DMS53 (cell line): Measurements from ENCODE around the gene XK.
A peak's percentile ranks its signal among the peaks of the same experiment; 100 is the strongest.
"Not testable (repeated sequence)": the region's sequence is repeated elsewhere in the genome, so short reads cannot be mapped to it uniquely, and the experiment has no call there.

Source experiments
- DNase-seq: peaks from one replicate; lab custom pipeline; 2025; lab: John Stamatoyannopoulos, UW

Gene XK

DNA sequence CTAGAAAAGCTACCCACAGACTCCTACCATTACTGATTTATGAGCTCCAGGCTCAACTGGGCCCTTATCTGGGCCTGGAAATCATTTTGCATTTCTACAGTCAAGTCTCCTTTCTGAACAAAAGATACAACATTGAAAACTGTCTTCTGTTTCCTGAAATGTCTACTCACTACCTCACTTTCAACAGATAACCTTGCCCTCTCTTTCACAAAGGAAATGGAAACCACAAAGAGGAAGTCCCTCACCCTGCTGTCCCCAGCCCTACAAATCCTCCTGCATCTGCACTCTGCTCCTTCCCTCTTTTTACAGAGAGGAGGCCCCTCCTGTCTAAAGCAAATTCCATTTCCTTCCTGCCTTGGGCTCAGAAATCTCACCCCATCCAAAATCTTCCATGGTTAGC is 69.4 kb downstream of the XK start:
- no peak for DNase-seq

DNA sequence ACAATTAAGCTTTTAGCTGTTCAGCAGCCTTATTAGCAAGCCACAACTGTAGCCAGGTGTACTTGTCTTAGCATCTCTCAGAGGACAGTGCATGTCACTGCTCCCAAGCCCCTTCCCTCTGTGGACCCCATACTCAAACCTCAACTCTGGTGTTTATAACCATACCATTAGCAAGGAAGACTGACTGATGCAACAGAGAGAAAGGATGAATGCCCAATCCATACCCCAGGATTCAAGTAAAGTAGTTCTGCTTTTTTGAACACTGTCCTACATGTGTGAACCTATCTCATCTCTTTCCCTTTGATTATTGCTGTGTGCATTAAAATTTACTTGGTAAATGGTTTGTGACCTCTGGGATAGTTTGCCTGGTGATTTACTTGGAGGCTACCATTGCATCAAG is 71.5 kb downstream of the XK start:
- DNase-seq, result no peak

DNA sequence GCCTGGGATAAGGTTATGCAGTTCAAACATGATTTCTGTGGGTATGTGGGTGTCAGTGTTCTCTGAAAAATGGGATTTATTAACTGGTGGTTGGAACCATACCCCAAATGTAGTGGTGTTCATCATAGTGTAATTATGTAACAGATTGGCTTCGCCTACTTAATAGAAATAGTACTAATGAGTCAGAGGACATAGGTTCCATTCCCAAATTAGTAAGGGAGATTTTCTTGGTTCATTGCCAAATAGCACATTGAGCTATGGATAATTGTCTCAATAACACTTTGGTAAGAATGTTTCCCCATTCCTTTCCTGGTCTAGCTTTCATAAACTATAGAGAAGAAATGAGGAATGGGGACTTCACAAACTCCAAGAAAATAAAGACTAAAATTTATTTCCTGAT is 73.8 kb downstream of the XK start:
- DNase-seq, result no peak

GRCh38 chrX:37759878-37760418 is 74.4 kb downstream of the XK start:
- DNase-seq, result peak; percentile 21

DNA sequence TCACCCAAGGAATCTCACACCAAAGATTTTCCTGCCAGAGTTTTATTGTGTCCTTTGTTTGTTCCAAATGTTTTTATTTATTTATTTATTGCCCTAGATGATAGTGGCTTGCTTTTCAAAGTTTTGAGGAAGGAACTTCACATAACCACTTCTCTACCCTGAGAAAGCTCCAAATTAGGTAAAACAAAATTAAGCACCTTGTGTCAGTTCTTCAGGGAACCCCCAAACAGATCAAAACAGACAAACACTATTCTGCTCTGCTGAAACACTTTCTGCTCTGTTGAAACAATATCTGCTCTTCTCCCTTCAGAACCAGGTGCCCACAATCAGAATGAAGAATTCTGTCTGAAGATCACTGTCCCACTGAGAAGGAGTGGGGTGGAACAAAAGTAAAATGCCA is 77.8 kb downstream of the XK start:
- DNase-seq, result no peak

DNA sequence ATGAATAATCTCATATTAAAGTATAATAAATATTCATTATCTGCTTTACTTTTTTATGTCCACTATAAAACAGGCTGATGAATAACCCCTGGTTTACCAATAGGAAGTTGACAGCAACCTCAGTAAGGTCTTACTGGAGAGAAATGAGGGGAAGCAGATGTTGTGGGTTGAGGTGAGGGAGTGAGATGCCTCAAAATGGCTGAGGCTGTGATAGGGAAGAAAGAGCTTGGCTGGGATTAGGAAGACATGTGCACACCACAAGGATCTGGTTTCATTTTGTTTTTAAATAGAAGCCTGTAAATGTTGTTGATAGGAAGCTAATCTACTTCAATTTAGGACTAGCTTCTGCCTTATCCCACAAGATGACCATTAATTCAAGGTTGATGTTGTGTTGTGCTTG is 79.9 kb downstream of the XK start:
- DNase-seq, result no peak

- no peak for DNase-seq
Observed at GRCh38 chrX:37767430-37767829, 81.8 kb downstream of the XK start.

GRCh38 chrX:37768866-37769265 is 83.3 kb downstream of the XK start:
- not testable (repeated sequence) for DNase-seq

GRCh38 chrX:37776283-37776986 is 90.8 kb downstream of the XK start:
- DNase-seq, result no peak

- no peak for DNase-seq
Observed at GRCh38 chrX:37776987-37777325, 91.4 kb downstream of the XK start.

GRCh38 chrX:37779857-37780256 is 94.3 kb downstream of the XK start, which contains the start of gene CYBB:
Gene CYBB, plus strand, starts transcription at chrX:37780059. Its CDS starts 19 bp downstream, at chrX:37780078.
- DNase-seq, result no peak

DNA sequence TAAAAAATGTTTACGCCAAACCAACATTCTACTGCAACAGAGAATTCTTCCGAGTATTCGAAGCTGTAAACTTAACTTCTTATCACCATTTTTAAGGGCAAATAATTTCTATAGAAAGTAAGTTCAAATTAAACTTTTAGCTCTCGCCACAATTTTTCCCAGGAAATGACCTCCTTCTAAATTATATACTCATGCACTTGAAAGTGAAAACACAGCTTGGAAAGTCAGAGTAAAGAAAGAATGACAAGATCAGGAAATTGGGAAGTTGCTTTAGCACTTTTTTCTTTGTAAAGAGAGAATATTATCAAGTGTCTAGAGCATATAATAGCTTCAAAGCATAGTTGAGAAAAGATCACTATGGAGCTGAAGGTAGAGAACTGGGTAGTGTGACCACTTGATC is 95.5 kb downstream of the XK start:
- no peak for DNase-seq
